HG03565 (cell line): ENCODE data around the gene PPP6R3.
"Not testable (repeated sequence)": the region's sequence is repeated elsewhere in the genome, so short reads cannot be mapped to it uniquely, and the experiment has no call there.

Source experiments
- ATAC-seq: cut with Tn5 transposase; IDR thresholded peaks from one replicate; pipeline ENCODE4 v1.9.1; 2021; ENCODE audit warnings: mild to moderate bottlenecking, moderate library complexity; ENCODE audit not compliant: unreplicated experiment

PPP6R3 gene

GRCh38 chr11:68436162-68436888 lies 24.2 kb upstream of the PPP6R3 start:
- ATAC-seq, result no peak

GRCh38 chr11:68436985-68437926 lies 23.3 kb upstream of the PPP6R3 start:
- ATAC-seq, result no peak

GRCh38 chr11:68437927-68438657 lies 22.5 kb upstream of the PPP6R3 start:
- no peak for ATAC-seq

GRCh38 chr11:68438658-68439259 lies 21.8 kb upstream of the PPP6R3 start:
- no peak for ATAC-seq

- ATAC-seq, result no peak
Observed at GRCh38 chr11:68439355-68440065, 21.0 kb upstream of the PPP6R3 start.

- no peak for ATAC-seq
Observed at GRCh38 chr11:68440224-68440623, 20.3 kb upstream of the PPP6R3 start.

GRCh38 chr11:68441466-68442230 lies 18.9 kb upstream of the PPP6R3 start:
- ATAC-seq, result no peak

GRCh38 chr11:68442433-68442832 lies 18.1 kb upstream of the PPP6R3 start:
- no peak for ATAC-seq

- no peak for ATAC-seq
Observed at GRCh38 chr11:68444566-68444965, 16.0 kb upstream of the PPP6R3 start.

- no peak for ATAC-seq
Observed at GRCh38 chr11:68445531-68446035, 15.0 kb upstream of the PPP6R3 start.

- no peak for ATAC-seq
Observed at GRCh38 chr11:68446046-68446725, 14.4 kb upstream of the PPP6R3 start.

GRCh38 chr11:68447015-68447801 lies 13.3 kb upstream of the PPP6R3 start:
- ATAC-seq, result no peak

- not testable (repeated sequence) for ATAC-seq
Observed at GRCh38 chr11:68447914-68448313, 12.6 kb upstream of the PPP6R3 start.

- no peak for ATAC-seq
Observed at GRCh38 chr11:68448604-68449011, 11.9 kb upstream of the PPP6R3 start.

- no peak for ATAC-seq
Observed at GRCh38 chr11:68449951-68450350, 10.6 kb upstream of the PPP6R3 start.

GRCh38 chr11:68450711-68451110 lies 9.8 kb upstream of the PPP6R3 start:
- ATAC-seq, result no peak

- ATAC-seq, result no peak
Observed at GRCh38 chr11:68454767-68455166, 5.8 kb upstream of the PPP6R3 start.

- ATAC-seq, result no peak
Observed at GRCh38 chr11:68455485-68455884, 5.1 kb upstream of the PPP6R3 start.
